Measurements from ENCODE around the gene TMEM178B. TPM values are rescaled to one million over a fixed set of nuclear protein-coding genes. Genes with fewer than 3 reads are reported as not detected.

Gene TMEM178B
- total RNA-seq, 2 experiments from 2014 or later, result 0.05 TPM

GRCh38 chr7:141436575-141437075 is 362.8 kb downstream of the TMEM178B start:
- H3K9me3 Mint-ChIP-seq, result no peaks in the 10 kb centered on the region
- H3K27me3 Mint-ChIP-seq (ENCODE audit: low read depth), result peaks cover 17% of the 10 kb centered on the region
- CTCF ChIA-PET, result no interaction called here
- no peaks in the 10 kb centered on the region for H3K36me3 Mint-ChIP-seq (ENCODE audit: low read depth)
- no peaks in the 10 kb centered on the region for H3K4me1 Mint-ChIP-seq (ENCODE audit: low read depth)
- intact Hi-C loops (cut with micrococcal nuclease), result no loop called here
- H3K4me3 Mint-ChIP-seq, result no peak overlapping the region
- no peak overlapping the region for H3K27ac Mint-ChIP-seq
- no peak for DNase-seq

GRCh38 chr7:141439164-141439563 is 365.3 kb downstream of the TMEM178B start:
- Mint-ChIP-seq H3K36me3 (ENCODE audit: low read depth) (no peaks in the 10 kb centered on the region), H3K27me3 (ENCODE audit: low read depth) (peaks cover 14% of the 10 kb centered on the region), H3K4me3 (no peak overlapping the region), H3K4me1 (ENCODE audit: low read depth) (no peaks in the 10 kb centered on the region), H3K27ac (no peak overlapping the region), H3K9me3 (no peaks in the 10 kb centered on the region)
- intact Hi-C loops (cut with micrococcal nuclease), result no loop called here
- no peak for DNase-seq
- CTCF ChIA-PET, result no interaction called here

GRCh38 chr7:141439776-141440175 is 365.9 kb downstream of the TMEM178B start:
- CTCF ChIA-PET, result no interaction called here
- Mint-ChIP-seq H3K4me3 (no peak overlapping the region), H3K4me1 (ENCODE audit: low read depth) (no peaks in the 10 kb centered on the region), H3K36me3 (ENCODE audit: low read depth) (no peaks in the 10 kb centered on the region), H3K27me3 (ENCODE audit: low read depth) (peaks cover 14% of the 10 kb centered on the region), H3K9me3 (no peaks in the 10 kb centered on the region), H3K27ac (no peak overlapping the region)
- intact Hi-C loops (cut with micrococcal nuclease), result no loop called here
- no peak for DNase-seq

GRCh38 chr7:141441837-141442627 is 368.2 kb downstream of the TMEM178B start:
- Mint-ChIP-seq H3K27me3 (ENCODE audit: low read depth) (peaks cover 17% of the 10 kb centered on the region), H3K27ac (no peak overlapping the region), H3K4me3 (no peak overlapping the region), H3K36me3 (ENCODE audit: low read depth) (no peaks in the 10 kb centered on the region), H3K4me1 (ENCODE audit: low read depth) (no peaks in the 10 kb centered on the region), H3K9me3 (no peaks in the 10 kb centered on the region)
- CTCF ChIA-PET, result no interaction called here
- intact Hi-C loops (cut with micrococcal nuclease), result no loop called here
- DNase-seq, result no peak

GRCh38 chr7:141442781-141443180 is 368.9 kb downstream of the TMEM178B start:
- H3K4me1 Mint-ChIP-seq (ENCODE audit: low read depth), result no peaks in the 10 kb centered on the region
- DNase-seq, result no peak
- H3K27me3 Mint-ChIP-seq (ENCODE audit: low read depth), result peaks cover 17% of the 10 kb centered on the region
- CTCF ChIA-PET, result no interaction called here
- H3K9me3 Mint-ChIP-seq, result no peaks in the 10 kb centered on the region
- H3K4me3 Mint-ChIP-seq, result no peak overlapping the region
- intact Hi-C loops (cut with micrococcal nuclease), result no loop called here
- H3K27ac Mint-ChIP-seq, result no peak overlapping the region
- no peaks in the 10 kb centered on the region for H3K36me3 Mint-ChIP-seq (ENCODE audit: low read depth)

- Mint-ChIP-seq H3K9me3 (no peaks in the 10 kb centered on the region), H3K4me1 (ENCODE audit: low read depth) (no peaks in the 10 kb centered on the region), H3K4me3 (no peak overlapping the region), H3K27me3 (ENCODE audit: low read depth) (peaks cover 11% of the 10 kb centered on the region), H3K36me3 (ENCODE audit: low read depth) (no peaks in the 10 kb centered on the region), H3K27ac (no peak overlapping the region)
- no peak for DNase-seq
- intact Hi-C loops (cut with micrococcal nuclease), result no loop called here
- CTCF ChIA-PET, result no interaction called here
Measured at GRCh38 chr7:141444961-141445360, 371.1 kb downstream of the TMEM178B start.

GRCh38 chr7:141451232-141451631 is 377.4 kb downstream of the TMEM178B start:
- CTCF ChIA-PET, result no interaction called here
- Mint-ChIP-seq H3K36me3 (ENCODE audit: low read depth) (no peaks in the 10 kb centered on the region), H3K9me3 (no peaks in the 10 kb centered on the region), H3K4me1 (ENCODE audit: low read depth) (no peaks in the 10 kb centered on the region), H3K27me3 (ENCODE audit: low read depth) (peaks cover 4% of the 10 kb centered on the region), H3K27ac (no peak overlapping the region), H3K4me3 (no peak overlapping the region)
- no peak for DNase-seq
- intact Hi-C loops (cut with micrococcal nuclease), result no loop called here

- DNase-seq, result peak; percentile 5
- Mint-ChIP-seq H3K4me1 (ENCODE audit: low read depth) (no peaks in the 10 kb centered on the region), H3K4me3 (no peak overlapping the region), H3K27me3 (ENCODE audit: low read depth) (peaks cover 6% of the 10 kb centered on the region), H3K9me3 (no peaks in the 10 kb centered on the region), H3K36me3 (ENCODE audit: low read depth) (no peaks in the 10 kb centered on the region), H3K27ac (no peak overlapping the region)
- CTCF ChIA-PET, result no interaction called here
- intact Hi-C loops (cut with micrococcal nuclease), result no loop called here
Measured at GRCh38 chr7:141452911-141453310, 379.0 kb downstream of the TMEM178B start.

GRCh38 chr7:141454338-141454737 is 380.5 kb downstream of the TMEM178B start:
- no peak overlapping the region for H3K4me3 Mint-ChIP-seq
- H3K27me3 Mint-ChIP-seq (ENCODE audit: low read depth), result peaks cover 6% of the 10 kb centered on the region
- intact Hi-C loops (cut with micrococcal nuclease), result no loop called here

GRCh38 chr7:141455723-141456122 is 381.9 kb downstream of the TMEM178B start:
- no peaks in the 10 kb centered on the region for H3K36me3 Mint-ChIP-seq (ENCODE audit: low read depth)
- intact Hi-C loops (cut with micrococcal nuclease), result no loop called here
- H3K27me3 Mint-ChIP-seq (ENCODE audit: low read depth), result peaks cover 11% of the 10 kb centered on the region
- H3K9me3 Mint-ChIP-seq, result no peaks in the 10 kb centered on the region
- no peak overlapping the region for H3K27ac Mint-ChIP-seq
- H3K4me1 Mint-ChIP-seq (ENCODE audit: low read depth), result no peaks in the 10 kb centered on the region
- DNase-seq, result no peak
- H3K4me3 Mint-ChIP-seq, result no peak overlapping the region
- CTCF ChIA-PET, result interaction anchor here (0.8 kb wide), 1 partner anchor 78 kb away, joined by 3 read pairs; no protein-coding TSS in a partner anchor

More at GRCh38 chr7:141454338-141454737, 380.5 kb downstream of the TMEM178B start:
- Mint-ChIP-seq H3K4me1 (ENCODE audit: low read depth) (no peaks in the 10 kb centered on the region), H3K36me3 (ENCODE audit: low read depth) (no peaks in the 10 kb centered on the region), H3K27ac (no peak overlapping the region), H3K9me3 (no peaks in the 10 kb centered on the region)
- CTCF ChIA-PET, result no interaction called here
- no peak for DNase-seq

GRCh38 chr7:141456298-141456697 is 382.4 kb downstream of the TMEM178B start:
- Mint-ChIP-seq H3K4me1 (ENCODE audit: low read depth) (no peaks in the 10 kb centered on the region), H3K27ac (no peak overlapping the region), H3K36me3 (ENCODE audit: low read depth) (no peaks in the 10 kb centered on the region), H3K9me3 (no peaks in the 10 kb centered on the region), H3K4me3 (no peak overlapping the region), H3K27me3 (ENCODE audit: low read depth) (peaks cover 13% of the 10 kb centered on the region)
- CTCF ChIA-PET, result interaction anchor here (0.9 kb wide), 1 partner anchor 27 kb away, joined by 3 read pairs; no protein-coding TSS in a partner anchor
- intact Hi-C loops (cut with micrococcal nuclease), result no loop called here
- DNase-seq, result no peak

- no peak overlapping the region for H3K27ac Mint-ChIP-seq
- CTCF ChIA-PET, result interaction anchor here (0.9 kb wide), 1 partner anchor 27 kb away, joined by 3 read pairs; no protein-coding TSS in a partner anchor
- no peak overlapping the region for H3K4me3 Mint-ChIP-seq
- H3K4me1 Mint-ChIP-seq (ENCODE audit: low read depth), result no peaks in the 10 kb centered on the region
- no peak for DNase-seq
- no peaks in the 10 kb centered on the region for H3K9me3 Mint-ChIP-seq
- intact Hi-C loops (cut with micrococcal nuclease), result no loop called here
- H3K27me3 Mint-ChIP-seq (ENCODE audit: low read depth), result peaks cover 13% of the 10 kb centered on the region
- no peaks in the 10 kb centered on the region for H3K36me3 Mint-ChIP-seq (ENCODE audit: low read depth)
Measured at GRCh38 chr7:141456711-141457110, 382.8 kb downstream of the TMEM178B start.

All from activated naive CD4-positive, alpha-beta T cell treated with anti-CD3 and anti-CD28 coated beads for 36 hours (primary cell).